Measurements from ENCODE around the gene IMPA2. TPM values are rescaled to one million over a fixed set of nuclear protein-coding genes. Genes with fewer than 3 reads are reported as not detected.

Gene IMPA2
- total and polyA plus RNA-seq, 11 donors: 18.1 to 73.0 (median 40.8) TPM

- 83 to 95% (median 84%) methylated on average over 11 of the region's 11 CpGs for WGBS, 4 donors
- Histone ChIP-seq H3K36me3 (peaks cover 0 to 31% (median 16%) of the 10 kb centered on the region in 9 donors), H3K9me3 (no peaks in the 10 kb centered on the region), H3K27me3 (peaks cover 0 to 2% (median 0%) of the 10 kb centered on the region in 9 donors), H3K4me3 (no peak overlapping the region), H3K4me1 (peaks cover 0 to 5% (median 0%) of the 10 kb centered on the region in 12 donors), H3K27ac (peak overlapping the region in 5 of 12 donors; percentile 37 to 71 (median 43))
- no peak for TF ChIP-seq CTCF (IDR thresholded peaks at IDR 0.05)
- no peak for TF ChIP-seq POLR2A (IDR thresholded peaks at IDR 0.05)
- ATAC-seq (no peak), DNase-seq (peak in 1 of 5 donors; percentile 6)
- intact Hi-C loops (cut with DNase I): loop anchor here in 2 of 10 donors (10.0 kb wide), 1 partner anchor 378 kb away; no protein-coding TSS in a partner anchor
Measured at GRCh38 chr18:12032786-12033642, 51.7 kb downstream of the IMPA2 start.

GRCh38 chr18:12033643-12034025 lies 52.3 kb downstream of the IMPA2 start:
- DNase-seq (no peak), ATAC-seq (no peak)
- Histone ChIP-seq H3K27ac (peak overlapping the region in 2 of 12 donors; percentile 2 to 37), H3K27me3 (peaks cover 0 to 3% (median 0%) of the 10 kb centered on the region in 9 donors), H3K9me3 (no peaks in the 10 kb centered on the region), H3K4me1 (peaks cover 0 to 11% (median 5%) of the 10 kb centered on the region in 12 donors), H3K36me3 (peaks cover 0 to 27% (median 12%) of the 10 kb centered on the region in 9 donors), H3K4me3 (no peak overlapping the region)
- intact Hi-C loops (cut with DNase I): loop anchor here in 2 of 10 donors (10.0 kb wide), 1 partner anchor 379 kb away; no protein-coding TSS in a partner anchor
- TF ChIP-seq POLR2A (IDR thresholded peaks at IDR 0.05) (no peak), CTCF (IDR thresholded peaks at IDR 0.05) (no peak)
- 71 to 78% (median 77%) methylated on average over 7 of the region's 7 CpGs for WGBS, 4 donors

- H3K27me3 ChIP-seq: peaks cover 0 to 3% (median 0%) of the 10 kb centered on the region in 9 donors
- intact Hi-C loops (cut with DNase I): loop anchor here in 9 of 10 donors (5.0 to 10.0 kb wide), 5 partner anchors 37 to 380 kb away; partner anchors contain the start of gene IMPA2 (in 1 of the 9)
- no peak overlapping the region for H3K27ac ChIP-seq
- 83 to 92% (median 91%) methylated on average over 8 of the region's 8 CpGs for WGBS, 4 donors
- H3K9me3 ChIP-seq: no peaks in the 10 kb centered on the region
- DNase-seq (peak in 1 of 5 donors; percentile 11), ATAC-seq (no peak)
- peaks cover 0 to 17% (median 6%) of the 10 kb centered on the region in 12 donors for H3K4me1 ChIP-seq
- no peak overlapping the region for H3K4me3 ChIP-seq
- H3K36me3 ChIP-seq: peaks cover 0 to 26% (median 12%) of the 10 kb centered on the region in 9 donors
- no peak for TF ChIP-seq POLR2A (IDR thresholded peaks at IDR 0.05)
- no peak for TF ChIP-seq CTCF (IDR thresholded peaks at IDR 0.05)
Measured at GRCh38 chr18:12034241-12035100, 53.2 kb downstream of the IMPA2 start.
